Measurements from ENCODE around the gene P3H3. TPM values are rescaled to one million over a fixed set of nuclear protein-coding genes. Genes with fewer than 3 reads are reported as not detected.

Gene P3H3
- total and polyA plus RNA-seq, 2 of the 4 experiments (the other 2 are of a cell fraction): 27.8 to 83.9 TPM

DNA sequence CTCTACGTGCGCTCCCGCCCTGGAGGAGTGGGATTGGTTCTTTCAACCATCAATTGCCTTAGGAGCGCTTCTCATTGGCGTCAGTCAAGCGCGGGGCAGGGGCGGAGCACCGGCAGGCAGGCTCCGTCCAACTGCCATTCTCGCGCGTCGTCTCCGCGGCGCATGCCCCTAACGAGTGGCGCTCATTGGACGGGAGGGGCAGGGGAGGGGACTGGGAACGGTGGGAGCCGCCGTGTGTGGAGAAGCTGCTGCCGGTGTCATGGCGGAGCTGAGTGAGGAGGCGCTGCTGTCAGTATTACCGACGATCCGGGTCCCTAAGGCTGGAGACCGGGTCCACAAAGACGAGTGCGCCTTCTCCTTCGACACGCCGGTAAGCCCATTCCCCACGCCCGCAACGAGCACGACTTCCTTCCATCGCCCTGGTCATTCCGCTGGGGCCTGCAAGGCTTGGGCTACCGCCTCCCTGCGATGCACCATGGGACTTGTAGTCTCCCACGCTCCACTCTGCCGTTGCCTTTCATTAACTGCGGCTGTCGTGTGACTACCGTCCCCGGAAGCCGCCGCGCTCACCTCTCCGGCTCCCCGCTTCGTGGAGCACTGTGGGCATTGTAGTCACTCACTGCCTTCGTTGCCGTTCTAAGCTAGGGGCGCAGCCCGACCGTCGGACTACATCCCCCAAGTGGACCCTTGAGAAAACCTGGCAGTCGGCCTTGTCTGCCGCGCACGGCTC, 23.9 kb downstream of the P3H3 start, which contains the start of gene USP5:
Gene USP5, plus strand, starts transcription at position 230 of the 730 bp plus-strand sequence. Its CDS starts 30 bp downstream, at position 260.
- peak within 1 kb of the TSS; percentile 96 for H4K91ac ChIP-seq (ENCODE audit: insufficient read depth, low read depth, low read length)
- H3K27me3 ChIP-seq (ENCODE audit: control insufficient read depth, insufficient read depth, low read length): no peaks in the 10 kb centered on the region
- TF ChIP-seq MXI1 (IDR thresholded peaks at IDR 0.05; ENCODE audit: borderline replicate concordance, low read depth, low read length): peak; percentile 71; the same call in 1 of the 2 replicates
- TF ChIP-seq, protein P1, sequence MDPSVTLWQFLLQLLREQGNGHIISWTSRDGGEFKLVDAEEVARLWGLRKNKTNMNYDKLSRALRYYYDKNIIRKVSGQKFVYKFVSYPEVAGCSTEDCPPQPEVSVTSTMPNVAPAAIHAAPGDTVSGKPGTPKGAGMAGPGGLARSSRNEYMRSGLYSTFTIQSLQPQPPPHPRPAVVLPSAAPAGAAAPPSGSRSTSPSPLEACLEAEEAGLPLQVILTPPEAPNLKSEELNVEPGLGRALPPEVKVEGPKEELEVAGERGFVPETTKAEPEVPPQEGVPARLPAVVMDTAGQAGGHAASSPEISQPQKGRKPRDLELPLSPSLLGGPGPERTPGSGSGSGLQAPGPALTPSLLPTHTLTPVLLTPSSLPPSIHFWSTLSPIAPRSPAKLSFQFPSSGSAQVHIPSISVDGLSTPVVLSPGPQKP (IDR thresholded peaks at IDR 0.05; ENCODE audit: borderline replicate concordance, low read depth, low read length): no peak
- TF ChIP-seq, protein P2, sequence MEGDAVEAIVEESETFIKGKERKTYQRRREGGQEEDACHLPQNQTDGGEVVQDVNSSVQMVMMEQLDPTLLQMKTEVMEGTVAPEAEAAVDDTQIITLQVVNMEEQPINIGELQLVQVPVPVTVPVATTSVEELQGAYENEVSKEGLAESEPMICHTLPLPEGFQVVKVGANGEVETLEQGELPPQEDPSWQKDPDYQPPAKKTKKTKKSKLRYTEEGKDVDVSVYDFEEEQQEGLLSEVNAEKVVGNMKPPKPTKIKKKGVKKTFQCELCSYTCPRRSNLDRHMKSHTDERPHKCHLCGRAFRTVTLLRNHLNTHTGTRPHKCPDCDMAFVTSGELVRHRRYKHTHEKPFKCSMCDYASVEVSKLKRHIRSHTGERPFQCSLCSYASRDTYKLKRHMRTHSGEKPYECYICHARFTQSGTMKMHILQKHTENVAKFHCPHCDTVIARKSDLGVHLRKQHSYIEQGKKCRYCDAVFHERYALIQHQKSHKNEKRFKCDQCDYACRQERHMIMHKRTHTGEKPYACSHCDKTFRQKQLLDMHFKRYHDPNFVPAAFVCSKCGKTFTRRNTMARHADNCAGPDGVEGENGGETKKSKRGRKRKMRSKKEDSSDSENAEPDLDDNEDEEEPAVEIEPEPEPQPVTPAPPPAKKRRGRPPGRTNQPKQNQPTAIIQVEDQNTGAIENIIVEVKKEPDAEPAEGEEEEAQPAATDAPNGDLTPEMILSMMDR (conservative IDR thresholded peaks at IDR 0.05; ENCODE audit: low read depth, low read length): no peak
- TF ChIP-seq MAZ (IDR thresholded peaks at IDR 0.05; ENCODE audit: borderline replicate concordance, low read depth, low read length): peak; percentile 78; the same call in 1 of the 2 replicates
- TF ChIP-seq, protein P3, sequence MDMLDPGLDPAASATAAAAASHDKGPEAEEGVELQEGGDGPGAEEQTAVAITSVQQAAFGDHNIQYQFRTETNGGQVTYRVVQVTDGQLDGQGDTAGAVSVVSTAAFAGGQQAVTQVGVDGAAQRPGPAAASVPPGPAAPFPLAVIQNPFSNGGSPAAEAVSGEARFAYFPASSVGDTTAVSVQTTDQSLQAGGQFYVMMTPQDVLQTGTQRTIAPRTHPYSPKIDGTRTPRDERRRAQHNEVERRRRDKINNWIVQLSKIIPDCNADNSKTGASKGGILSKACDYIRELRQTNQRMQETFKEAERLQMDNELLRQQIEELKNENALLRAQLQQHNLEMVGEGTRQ (IDR thresholded peaks at IDR 0.05; ENCODE audit: low read depth, low read length): peak; percentile 88
- H3K18ac ChIP-seq (ENCODE audit: low read depth, low read length): peak within 1 kb of the TSS; percentile 80
- intact Hi-C loops (cut with micrococcal nuclease): loop anchor here (2.0 kb wide), 1 partner anchor 17 kb away; no protein-coding TSS in a partner anchor
- peak within 1 kb of the TSS; percentile 98 for H3K14ac ChIP-seq (replicated peaks; ENCODE audit: low read depth, low read length)
- H2BK5ac ChIP-seq (ENCODE audit: low read depth, low read length, poor library complexity, severe bottlenecking): peak within 1 kb of the TSS; percentile 92
- peak within 1 kb of the TSS; percentile 98 for H2AK9ac ChIP-seq (replicated peaks; ENCODE audit: low read depth, low read length, poor library complexity)
- peak within 1 kb of the TSS; percentile 86 for H2BK120ac ChIP-seq (ENCODE audit: low read depth, low read length)
- peak within 1 kb of the TSS; percentile 98 for H3K23ac ChIP-seq (ENCODE audit: low read depth, low read length)
- peak within 1 kb of the TSS; percentile 48 to 99 for H4K8ac ChIP-seq (ENCODE audit: low read depth in 2 of 2, low read length in 2 of 2)
- peaks cover 15% of the 10 kb centered on the region for H4K20me1 ChIP-seq (ENCODE audit: insufficient read depth, low read length)
- ChIA-PET POLR2A (ENCODE audit: unreplicated experiment) (interaction anchor here (0.7 to 1.3 kb wide), 5 partner anchors 8 to 23 kb away, joined by 3 to 6 read pairs (median 3); partner anchors contain the start of gene TPI1), CTCF (interaction anchor here (0.6 to 3.3 kb wide), 7 partner anchors 9 to 170 kb away, joined by 3 to 11 read pairs (median 3); partner anchors contain the start of gene SPSB2)
- no TSS peak for BruUV-seq (replicated peaks)
- H2AFZ ChIP-seq (replicated peaks; ENCODE audit: low read length, poor library complexity): peak within 1 kb of the TSS; percentile 99
- H2BK20ac ChIP-seq (ENCODE audit: low read depth, low read length): peak within 1 kb of the TSS; percentile 42; the same call in 1 of the 2 replicates
- H3K9me3 ChIP-seq (ENCODE audit: control insufficient read depth, insufficient read depth, low read length): no peaks in the 10 kb centered on the region
- H3K4me2 ChIP-seq (ENCODE audit: low read depth, low read length): peak within 1 kb of the TSS; percentile 89
- dilution Hi-C loops (cut with HindIII; ENCODE audit: low sequenced_read_pairs, unreplicated experiment): no loop called here
- peak within 1 kb of the TSS; percentile 85; the same call in 1 of the 3 replicates for H2BK15ac ChIP-seq (ENCODE audit: low read depth, low read length)
- peaks cover 22 to 53% of the 10 kb centered on the region in 2 experiments for H3K79me1 ChIP-seq (ENCODE audit: low read depth in 1 of 2, low read length in 2 of 2)
- in situ Hi-C loops (cut with MboI; ENCODE audit: low sequenced_read_pairs): no loop called here
- H3K36me3 ChIP-seq (ENCODE audit: control insufficient read depth, insufficient read depth, low read length): peaks cover 33% of the 10 kb centered on the region
- peaks cover 5% of the 10 kb centered on the region for H3K4me1 ChIP-seq (ENCODE audit: control insufficient read depth, insufficient read depth, low read length)
- ATAC-seq (ENCODE audit: low read depth): peak; percentile 84
- H3K56ac ChIP-seq (ENCODE audit: extremely low read depth, insufficient read depth, low read length): peak within 1 kb of the TSS; percentile 93
- no peaks in the 10 kb centered on the region for H3K9me1 ChIP-seq (ENCODE audit: insufficient read depth, low read length)
- H3K4me3 ChIP-seq (ENCODE audit: insufficient read depth, low read depth, low read length): peak within 1 kb of the TSS; percentile 63
- peak; percentile 100 for DNase-seq
- peak within 1 kb of the TSS; percentile 81 for H4K5ac ChIP-seq (ENCODE audit: low read depth, low read length)
- peak within 1 kb of the TSS; percentile 94 for H2AK5ac ChIP-seq (ENCODE audit: low read depth, low read length)
- H3K9ac ChIP-seq (ENCODE audit: low read depth, low read length): peak within 1 kb of the TSS; percentile 82
- 0% methylated on average over 24 of the region's 65 CpGs; no CpG with 5 or more reads in 1 of the 2 experiments for WGBS, 2 experiments (ENCODE audit: extremely low coverage in 2 of 2, insufficient read length in 1 of 2)
- H3K4ac ChIP-seq (ENCODE audit: low read depth, low read length): peak within 1 kb of the TSS; percentile 97
- peak within 1 kb of the TSS; percentile 87 for H3K27ac ChIP-seq (ENCODE audit: insufficient read depth, low read length)
